Fibroblast of the conjunctiva (primary cell): ENCODE data around the gene TNFAIP1.

Experiments used
- DNase-seq: peaks from one replicate; pipeline ENCODE4 v3.0.0-alpha.2; 2010; ENCODE audit warnings: low read depth

The TNFAIP1 gene

GRCh38 chr17:28371245-28372202 lies 36.0 kb downstream of the TNFAIP1 start, which contains the start of gene SARM1:
SARM1 (plus strand) TSS chr17:28371694; CDS start chr17:28372033, 339 bp downstream.
- peak; percentile 81 for DNase-seq

DNA sequence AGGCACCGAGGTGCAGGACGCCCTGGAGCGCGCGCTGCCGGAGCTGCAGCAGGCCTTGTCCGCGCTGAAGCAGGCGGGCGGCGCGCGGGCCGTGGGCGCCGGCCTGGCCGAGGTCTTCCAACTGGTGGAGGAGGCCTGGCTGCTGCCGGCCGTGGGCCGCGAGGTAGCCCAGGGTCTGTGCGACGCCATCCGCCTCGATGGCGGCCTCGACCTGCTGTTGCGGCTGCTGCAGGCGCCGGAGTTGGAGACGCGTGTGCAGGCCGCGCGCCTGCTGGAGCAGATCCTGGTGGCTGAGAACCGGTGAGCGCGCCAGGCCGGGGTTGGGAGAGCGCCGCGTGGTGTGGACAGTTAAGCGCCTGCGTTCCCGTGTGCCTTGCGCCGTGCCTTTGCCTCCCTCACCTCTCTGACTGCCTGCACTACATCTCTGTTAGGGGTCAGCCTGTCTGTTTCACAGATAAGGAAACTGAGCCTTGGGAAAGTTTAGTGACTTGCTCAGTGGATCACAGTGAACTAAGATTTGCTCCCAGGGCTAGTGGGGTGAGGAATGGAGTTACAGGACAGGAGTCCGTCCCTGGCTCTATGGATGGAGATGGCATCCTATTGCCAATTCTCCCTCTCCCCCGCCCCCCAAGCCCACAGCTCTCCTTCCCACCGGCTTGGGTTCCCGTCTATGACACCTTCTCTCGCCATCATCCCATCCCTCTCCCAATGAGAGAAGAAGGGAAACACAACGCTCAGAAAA lies 36.8 kb downstream of the TNFAIP1 start:
- no peak for DNase-seq

GRCh38 chr17:28372945-28373274 lies 37.3 kb downstream of the TNFAIP1 start:
- DNase-seq = no peak

- peak; percentile 12 for DNase-seq
Observed at GRCh38 chr17:28379814-28380801, 44.5 kb downstream of the TNFAIP1 start.

DNA sequence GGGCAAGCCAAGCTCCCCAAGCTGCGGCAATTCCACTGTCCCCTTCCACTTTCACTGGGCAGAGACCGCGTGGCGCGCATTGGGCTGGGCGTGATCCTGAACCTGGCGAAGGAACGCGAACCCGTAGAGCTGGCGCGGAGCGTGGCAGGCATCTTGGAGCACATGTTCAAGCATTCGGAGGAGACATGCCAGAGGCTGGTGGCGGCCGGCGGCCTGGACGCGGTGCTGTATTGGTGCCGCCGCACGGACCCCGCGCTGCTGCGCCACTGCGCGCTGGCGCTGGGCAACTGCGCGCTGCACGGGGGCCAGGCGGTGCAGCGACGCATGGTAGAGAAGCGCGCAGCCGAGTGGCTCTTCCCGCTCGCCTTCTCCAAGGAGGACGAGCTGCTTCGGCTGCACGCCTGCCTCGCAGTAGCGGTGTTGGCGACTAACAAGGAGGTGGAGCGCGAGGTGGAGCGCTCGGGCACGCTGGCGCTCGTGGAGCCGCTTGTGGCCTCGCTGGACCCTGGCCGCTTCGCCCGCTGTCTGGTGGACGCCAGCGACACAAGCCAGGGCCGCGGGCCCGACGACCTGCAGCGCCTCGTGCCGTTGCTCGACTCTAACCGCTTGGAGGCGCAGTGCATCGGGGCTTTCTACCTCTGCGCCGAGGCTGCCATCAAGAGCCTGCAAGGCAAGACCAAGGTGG lies 45.7 kb downstream of the TNFAIP1 start:
- DNase-seq = no peak

DNA sequence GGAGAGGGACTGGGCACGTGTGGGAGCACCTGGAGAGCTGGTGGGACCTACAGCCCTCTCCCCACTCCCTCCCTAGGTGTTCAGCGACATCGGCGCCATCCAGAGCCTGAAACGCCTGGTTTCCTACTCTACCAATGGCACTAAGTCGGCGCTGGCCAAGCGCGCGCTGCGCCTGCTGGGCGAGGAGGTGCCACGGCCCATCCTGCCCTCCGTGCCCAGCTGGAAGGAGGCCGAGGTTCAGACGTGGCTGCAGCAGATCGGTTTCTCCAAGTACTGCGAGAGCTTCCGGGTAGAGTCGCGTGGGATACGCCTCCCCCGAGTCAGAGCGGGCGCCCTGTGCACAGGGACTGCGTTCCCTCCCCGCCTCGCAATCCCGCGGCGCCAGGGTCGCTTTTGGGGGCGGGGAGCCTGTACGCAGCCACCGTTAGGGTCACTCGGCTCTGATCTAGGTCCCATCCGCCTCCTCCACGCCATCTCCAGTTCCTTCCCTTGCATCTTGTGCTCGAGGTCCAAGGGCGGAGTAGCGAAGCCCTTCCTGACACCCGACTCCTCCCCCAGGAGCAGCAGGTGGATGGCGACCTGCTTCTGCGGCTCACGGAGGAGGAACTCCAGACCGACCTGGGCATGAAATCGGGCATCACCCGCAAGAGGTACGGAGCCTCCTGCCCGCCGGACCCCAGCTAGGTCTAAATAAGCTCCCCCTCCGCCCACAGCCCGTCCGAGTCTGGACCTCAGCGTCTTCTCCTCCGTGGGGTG lies 48.9 kb downstream of the TNFAIP1 start:
- no peak for DNase-seq

- no peak for DNase-seq
Observed at GRCh38 chr17:28385037-28385400, 49.5 kb downstream of the TNFAIP1 start.

GRCh38 chr17:28385406-28385805 lies 49.8 kb downstream of the TNFAIP1 start:
- DNase-seq = no peak

DNA sequence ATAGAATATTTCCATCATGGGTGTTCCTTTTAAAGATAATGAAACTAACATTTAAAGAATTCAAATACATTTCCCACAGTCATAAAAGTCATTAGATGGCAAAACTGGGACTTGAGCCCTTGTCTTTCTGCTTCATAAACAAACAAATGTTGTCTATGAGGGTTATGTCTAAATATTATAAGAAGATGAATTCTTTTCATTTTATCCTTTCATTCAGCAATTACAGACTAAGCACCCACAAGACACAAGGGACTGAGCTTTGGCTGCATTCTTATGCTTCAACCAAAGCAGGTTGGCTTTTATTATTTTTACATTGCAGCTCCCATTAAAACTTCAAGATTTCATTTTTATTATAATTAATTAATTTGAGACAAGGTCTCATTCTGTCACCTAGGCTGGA lies 50.8 kb downstream of the TNFAIP1 start:
- DNase-seq = no peak

DNA sequence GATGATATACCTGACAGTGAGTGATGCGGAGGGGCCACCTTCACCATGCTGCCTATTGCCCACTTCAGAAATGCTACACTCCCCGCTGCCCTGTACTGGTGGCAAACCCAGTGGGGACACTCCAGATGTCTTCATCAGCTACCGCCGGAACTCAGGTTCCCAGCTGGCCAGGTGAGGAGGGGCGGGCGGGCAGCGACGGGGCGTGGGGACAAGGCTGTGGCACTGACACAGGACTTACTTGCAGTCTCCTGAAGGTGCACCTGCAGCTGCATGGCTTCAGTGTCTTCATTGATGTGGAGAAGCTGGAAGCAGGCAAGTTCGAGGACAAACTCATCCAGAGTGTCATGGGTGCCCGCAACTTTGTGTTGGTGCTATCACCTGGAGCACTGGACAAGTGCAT lies 52.5 kb downstream of the TNFAIP1 start:
- DNase-seq = no peak

DNA sequence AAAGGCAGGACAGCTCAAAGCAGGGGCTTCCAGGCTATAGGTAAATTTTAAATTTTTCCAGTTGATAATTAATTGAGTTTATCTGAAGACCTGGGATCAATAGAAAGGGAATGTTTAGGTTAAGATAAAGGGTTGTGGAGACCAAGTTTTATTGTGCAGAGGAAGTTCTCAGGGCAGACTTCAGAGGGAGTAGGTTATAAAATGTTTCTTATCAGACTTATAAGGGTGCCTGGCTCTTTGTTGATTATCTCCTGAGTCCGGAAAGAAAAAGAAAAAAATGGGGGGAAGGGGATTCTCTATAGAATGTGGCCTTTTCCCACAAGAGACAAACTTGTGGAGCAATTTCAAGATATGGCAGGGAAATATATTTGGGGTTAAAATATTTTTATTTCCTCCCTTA lies 54.6 kb downstream of the TNFAIP1 start:
- DNase-seq = no peak

DNA sequence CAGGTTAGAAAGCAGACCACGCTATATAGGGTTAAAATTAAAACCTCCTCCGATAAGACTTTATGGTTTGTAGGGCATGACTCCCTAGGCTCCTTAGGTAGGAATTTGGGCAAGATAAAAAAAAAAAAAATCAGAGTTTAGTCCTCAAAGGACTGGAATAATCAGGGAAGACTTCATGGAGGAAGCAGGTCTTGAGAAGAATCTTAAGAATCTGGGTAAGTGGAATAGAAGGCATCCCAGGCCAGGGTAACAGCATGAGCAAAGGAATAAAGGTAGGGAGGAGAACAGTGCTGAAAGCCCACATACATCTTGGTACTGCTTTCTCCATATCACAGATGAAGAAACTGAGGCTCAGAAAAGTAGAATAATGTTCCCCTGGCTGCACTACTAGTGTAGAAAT lies 55.0 kb downstream of the TNFAIP1 start:
- no peak for DNase-seq

DNA sequence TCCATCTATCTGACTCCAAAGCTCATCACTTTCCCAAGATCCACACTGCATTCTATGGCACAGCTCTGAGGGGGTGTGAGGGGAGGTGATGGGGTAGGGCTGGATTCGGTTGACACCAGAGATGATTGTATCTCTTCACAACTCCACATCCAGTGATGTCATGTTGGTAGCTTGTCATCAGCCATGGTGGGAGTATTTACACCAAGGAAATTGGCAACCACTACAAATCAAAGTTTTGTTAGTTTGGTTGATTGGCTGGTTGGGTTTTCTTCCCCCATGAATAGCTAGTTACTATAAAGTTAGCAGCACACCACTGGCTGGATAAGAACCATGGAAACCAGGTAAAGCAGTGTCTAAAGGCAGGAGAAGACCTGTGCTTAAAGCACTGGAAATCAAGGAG lies 55.4 kb downstream of the TNFAIP1 start:
- DNase-seq = no peak

DNA sequence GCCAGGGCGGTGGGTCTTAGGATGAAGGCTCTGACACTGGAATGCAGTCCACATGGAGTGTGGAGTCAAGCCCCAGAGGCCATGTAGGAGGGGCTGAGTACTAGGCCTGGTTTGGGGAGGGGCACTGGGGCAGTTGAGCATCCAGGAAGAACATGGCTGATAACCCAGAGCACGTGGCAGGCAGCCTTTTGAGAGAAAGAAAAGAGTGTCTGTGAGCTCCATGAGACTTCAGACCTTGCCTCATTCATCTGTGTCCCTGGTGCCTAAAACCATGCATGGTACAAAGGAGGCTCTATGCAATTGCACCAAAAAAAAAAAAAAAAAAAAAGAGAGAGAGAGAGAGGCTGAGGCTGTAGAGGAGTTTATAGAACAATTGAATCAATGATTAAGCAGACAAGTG lies 55.8 kb downstream of the TNFAIP1 start:
- no peak for DNase-seq

DNA sequence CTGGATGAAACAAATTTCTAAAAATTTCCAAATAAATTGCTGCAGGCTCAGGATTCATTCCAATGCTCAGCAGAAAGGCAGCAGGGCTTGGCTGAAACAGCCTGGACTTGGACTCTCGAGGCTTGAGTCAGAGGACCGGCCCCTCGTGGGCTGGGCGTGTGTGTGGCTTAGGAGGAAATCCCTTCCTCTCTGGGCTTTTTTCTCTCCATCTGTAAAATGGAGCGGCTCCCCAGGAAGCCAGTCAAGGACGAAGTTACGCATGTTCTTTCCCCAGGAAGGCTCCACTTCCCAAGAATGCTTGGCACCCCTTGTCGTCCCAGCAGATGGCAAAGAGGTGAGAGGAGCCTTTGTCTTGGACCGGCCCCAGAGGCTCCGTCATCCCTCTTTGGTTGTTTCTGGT lies 56.9 kb downstream of the TNFAIP1 start:
- DNase-seq = no peak

DNA sequence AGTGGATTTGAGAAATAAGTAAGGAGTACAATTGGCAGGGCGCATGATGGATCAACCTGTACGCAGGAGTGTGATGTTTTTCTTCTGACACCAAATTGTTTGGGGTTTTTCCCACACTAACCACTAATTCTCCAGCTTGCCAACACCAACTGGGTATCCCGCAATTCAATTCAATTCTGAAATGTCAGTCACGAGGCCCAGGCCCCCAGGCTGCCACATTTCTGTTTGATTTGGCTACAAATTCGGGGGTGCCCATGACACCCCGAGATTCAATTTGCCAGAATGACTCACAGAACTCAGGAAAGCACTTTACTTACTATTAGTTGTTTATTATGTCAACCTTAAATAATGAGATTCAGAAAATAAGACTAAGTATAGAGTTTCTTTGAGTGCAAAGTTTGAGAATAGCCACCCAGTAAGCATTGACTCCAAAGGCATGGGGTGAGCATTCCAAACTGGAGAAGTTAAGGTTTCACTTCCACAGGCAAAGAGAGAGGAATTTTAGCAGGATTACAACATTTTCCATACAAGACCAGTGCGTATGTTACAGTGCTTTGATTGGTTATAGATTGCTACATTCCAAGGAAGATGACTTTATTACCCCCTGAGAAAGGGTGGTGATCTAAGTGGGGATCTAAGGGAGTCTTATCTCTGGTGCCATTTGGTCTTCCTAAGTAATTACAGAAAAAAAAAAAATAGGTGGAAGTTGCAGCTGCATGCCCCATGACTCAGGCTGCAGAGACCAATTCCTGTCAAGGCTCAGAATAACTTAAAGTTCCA lies 59.0 kb downstream of the TNFAIP1 start:
- no peak for DNase-seq

DNA sequence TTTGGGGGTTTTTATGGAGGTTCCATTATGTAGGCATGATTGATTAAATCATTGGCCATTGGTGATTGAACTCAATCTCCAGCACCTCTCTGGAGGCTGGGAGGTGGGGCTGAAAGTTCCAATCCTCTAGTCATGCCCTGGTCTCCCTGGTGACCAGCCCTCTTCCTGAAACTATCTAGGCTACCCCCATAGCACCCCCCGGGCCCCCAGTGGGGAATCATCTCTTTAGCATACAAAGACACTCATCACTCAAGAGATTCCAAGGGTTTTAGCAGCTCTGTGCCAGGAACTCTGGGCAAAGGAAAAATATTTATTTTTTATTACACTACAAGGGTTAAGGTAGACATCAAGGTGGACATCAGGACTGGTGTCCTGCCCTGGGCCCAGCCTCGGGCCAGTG lies 59.9 kb downstream of the TNFAIP1 start:
- DNase-seq = no peak

GRCh38 chr17:28395968-28396367 lies 60.4 kb downstream of the TNFAIP1 start:
- no peak for DNase-seq
